WTC11 (cell line): Measurements from ENCODE around the gene BCAS3. TPM values are rescaled to one million over a fixed set of nuclear protein-coding genes. Genes with fewer than 3 reads are reported as not detected.

Experiments
- ATAC-seq: fragments of 200-7000 bp; cut with Tn5 transposase; 2 replicates; pipeline ENCODE4 v1.10.0; 2021; ENCODE audit warnings: mild to moderate bottlenecking, moderate library complexity
- CTCF ChIA-PET: fragments of 300-600 bp; sonication (Branson Sonifier 250); formaldehyde crosslinking; loops from one replicate; lab custom pipeline; 2021; ENCODE audit warnings: antibody characterized with exemption; lab: Charles Lee
- POLR2A ChIA-PET: fragments of 350-600 bp; sonication (Branson Sonifier 250); formaldehyde crosslinking; loops from one replicate; lab custom pipeline; 2021; ENCODE audit warnings: antibody characterized with exemption; lab: Charles Lee
- DNase-seq: peaks from one replicate; pipeline ENCODE4 v3.0.0; 2021; ENCODE audit warnings: low spot score
- H3K27ac Mint-ChIP-seq: 2 replicates; pipeline ENCODE4 v1.8.0; 2021; ENCODE audit warnings: mixed read lengths
- H3K27me3 Mint-ChIP-seq: 2 replicates; pipeline ENCODE4 v1.8.0; 2021; ENCODE audit warnings: low read depth, mild to moderate bottlenecking, moderate library complexity, mixed read lengths
- H3K36me3 Mint-ChIP-seq: 2 replicates; pipeline ENCODE4 v1.8.0; 2021; ENCODE audit warnings: mixed read lengths
- H3K4me1 Mint-ChIP-seq: 2 replicates; pipeline ENCODE4 v1.8.0; 2022; ENCODE audit warnings: mixed read lengths
- H3K4me3 Mint-ChIP-seq: 2 replicates; pipeline ENCODE4 v1.8.0; 2021; ENCODE audit warnings: mild to moderate bottlenecking, moderate library complexity, mixed read lengths
- H3K9me3 Mint-ChIP-seq: 2 replicates; pipeline ENCODE4 v1.8.0; 2021; ENCODE audit warnings: mixed read lengths
- ATF1 ChIP-seq: sonication (generic); formaldehyde crosslinking; IDR thresholded peaks from 2 replicates; pipeline ENCODE4 v1.8.1; 2023; ENCODE audit warnings: mild to moderate bottlenecking, moderate library complexity, missing genetic modification reagents
- CREB1 ChIP-seq: sonication (generic); formaldehyde crosslinking; IDR thresholded peaks from 2 replicates; pipeline ENCODE4 v1.8.0; 2023; ENCODE audit warnings: mild to moderate bottlenecking, missing genetic modification reagents
- EMX1 ChIP-seq: fragments of 250-450 bp; sonication (Bioruptor Pico); IDR thresholded peaks from 2 replicates; pipeline ENCODE4 v1.8.0; 2021; ENCODE audit warnings: mild to moderate bottlenecking
- ESRRA ChIP-seq: sonication (generic); formaldehyde crosslinking; IDR thresholded peaks from 2 replicates; pipeline ENCODE4 v1.8.1; 2022; ENCODE audit warnings: mild to moderate bottlenecking, missing genetic modification reagents, borderline replicate concordance
- ZBTB21 ChIP-seq: sonication (generic); formaldehyde crosslinking; IDR thresholded peaks from 2 replicates; pipeline ENCODE4 v1.8.1; 2023; ENCODE audit warnings: mild to moderate bottlenecking, missing genetic modification reagents, borderline replicate concordance
- ZNF232 ChIP-seq: sonication (generic); formaldehyde crosslinking; IDR thresholded peaks from 2 replicates; pipeline ENCODE4 v1.8.0; 2022; ENCODE audit warnings: mild to moderate bottlenecking, missing genetic modification reagents
- ZNF396 ChIP-seq: fragments of 250-450 bp; sonication (Bioruptor Pico); IDR thresholded peaks from 2 replicates; pipeline ENCODE4 v1.8.0; 2021; ENCODE audit warnings: mild to moderate bottlenecking, moderate library complexity, borderline replicate concordance
- total RNA-seq: library from RNA; stranded (reverse); gene quantifications from 3 replicates; pipeline ENCODE4 v1.2.3, GENCODE V29; 2021
- TF ChIP-seq, protein P1 (sequence below): fragments of 250-450 bp; sonication (Bioruptor Pico); IDR thresholded peaks from 2 replicates; pipeline ENCODE4 v1.9.0; 2021; ENCODE audit warnings: mild to moderate bottlenecking
- TF ChIP-seq, protein P2 (sequence below): sonication (generic); formaldehyde crosslinking; IDR thresholded peaks from 2 replicates; pipeline ENCODE4 v1.8.1; 2023; ENCODE audit warnings: mild to moderate bottlenecking, moderate library complexity, missing genetic modification reagents
- TF ChIP-seq, protein P3 (sequence below): fragments of 200-600 bp; IDR thresholded peaks from 2 replicates; pipeline ENCODE4 v1.8.0; 2022; ENCODE audit warnings: antibody characterized with exemption
- TF ChIP-seq, protein P4 (sequence below): sonication (generic); formaldehyde crosslinking; IDR thresholded peaks from 2 replicates; pipeline ENCODE4 v1.8.0; 2023; ENCODE audit warnings: missing genetic modification reagents
- TF ChIP-seq, protein P5 (sequence below): sonication (generic); formaldehyde crosslinking; IDR thresholded peaks from 2 replicates; pipeline ENCODE4 v1.8.1; 2023; ENCODE audit warnings: mild to moderate bottlenecking, missing genetic modification reagents, moderate library complexity
- TF ChIP-seq, protein P6 (sequence below): sonication (generic); formaldehyde crosslinking; IDR thresholded peaks from 2 replicates; pipeline ENCODE4 v1.8.1; 2023; ENCODE audit warnings: mild to moderate bottlenecking, missing genetic modification reagents
- TF ChIP-seq, protein P7 (sequence below): sonication (generic); formaldehyde crosslinking; conservative IDR thresholded peaks from 2 replicates; pipeline ENCODE4 v1.8.1; 2023; ENCODE audit warnings: mild to moderate bottlenecking, low read depth, missing genetic modification reagents, moderate library complexity
- TF ChIP-seq, protein P8 (sequence below): sonication (generic); formaldehyde crosslinking; IDR thresholded peaks from 2 replicates; pipeline ENCODE4 v1.8.0; 2022; ENCODE audit warnings: mild to moderate bottlenecking, missing genetic modification reagents
- TF ChIP-seq, protein P9 (sequence below): sonication (generic); formaldehyde crosslinking; IDR thresholded peaks from 2 replicates; pipeline ENCODE4 v1.8.0; 2022; ENCODE audit warnings: mild to moderate bottlenecking, missing genetic modification reagents

BCAS3 gene
- total RNA-seq, 1 experiment from 2014 or later: 15.5 TPM

DNA sequence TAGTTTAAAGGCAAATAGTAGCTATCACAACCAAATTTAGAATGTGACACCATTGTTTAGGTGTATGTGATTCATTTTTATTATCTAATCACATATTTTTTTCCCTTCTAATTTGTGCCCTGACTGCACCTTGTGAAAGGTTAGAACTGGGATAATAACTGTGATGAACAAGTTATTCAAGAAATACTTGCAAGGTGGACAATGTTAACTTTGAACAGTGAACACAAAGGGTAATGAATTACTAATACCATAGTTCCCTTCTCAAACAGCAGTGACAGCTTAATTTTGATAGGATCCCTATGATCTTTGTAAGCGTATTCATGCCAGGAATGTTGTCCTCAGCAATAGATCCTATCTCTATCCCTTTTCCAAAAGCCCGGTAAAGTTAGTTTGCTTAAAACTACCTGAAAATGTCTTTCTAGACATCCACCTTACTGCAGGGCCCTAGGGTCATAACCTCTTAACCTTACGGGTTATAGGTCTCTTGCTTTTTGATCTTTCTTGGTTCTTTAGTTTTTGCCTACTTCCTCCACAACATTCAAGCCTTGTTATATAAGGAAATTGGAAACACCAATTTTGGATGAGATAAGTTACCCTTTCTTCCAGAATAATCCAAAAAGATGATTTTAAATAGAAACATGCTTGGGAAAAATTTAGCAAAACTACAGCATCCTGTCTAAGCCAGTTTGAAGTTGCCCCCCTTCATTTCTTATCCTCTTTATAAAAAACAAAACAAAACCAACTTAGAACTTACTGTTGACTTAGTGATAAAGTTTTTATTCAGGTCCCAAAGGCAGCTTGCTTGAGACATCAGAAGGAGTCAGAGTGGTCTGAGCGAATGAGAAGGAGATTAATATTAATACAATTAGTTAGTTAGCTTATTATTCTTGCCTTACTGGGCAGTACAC is 522.0 kb downstream of the BCAS3 start:
- Mint-ChIP-seq H3K27ac (no peak overlapping the region), H3K9me3 (0 out of 2 replicates have a peak, but pooled peaks cover 3% of the 10 kb centered on the region), H3K4me1 (peaks cover 11% of the 10 kb centered on the region), H3K4me3 (no peak overlapping the region), H3K36me3 (no peaks in the 10 kb centered on the region), H3K27me3 (no peaks in the 10 kb centered on the region)
- CTCF ChIA-PET: no interaction called here
- POLR2A ChIA-PET: no interaction called here
- no peak for ATAC-seq
- DNase-seq: no peak
- TF ChIP-seq, protein P1, sequence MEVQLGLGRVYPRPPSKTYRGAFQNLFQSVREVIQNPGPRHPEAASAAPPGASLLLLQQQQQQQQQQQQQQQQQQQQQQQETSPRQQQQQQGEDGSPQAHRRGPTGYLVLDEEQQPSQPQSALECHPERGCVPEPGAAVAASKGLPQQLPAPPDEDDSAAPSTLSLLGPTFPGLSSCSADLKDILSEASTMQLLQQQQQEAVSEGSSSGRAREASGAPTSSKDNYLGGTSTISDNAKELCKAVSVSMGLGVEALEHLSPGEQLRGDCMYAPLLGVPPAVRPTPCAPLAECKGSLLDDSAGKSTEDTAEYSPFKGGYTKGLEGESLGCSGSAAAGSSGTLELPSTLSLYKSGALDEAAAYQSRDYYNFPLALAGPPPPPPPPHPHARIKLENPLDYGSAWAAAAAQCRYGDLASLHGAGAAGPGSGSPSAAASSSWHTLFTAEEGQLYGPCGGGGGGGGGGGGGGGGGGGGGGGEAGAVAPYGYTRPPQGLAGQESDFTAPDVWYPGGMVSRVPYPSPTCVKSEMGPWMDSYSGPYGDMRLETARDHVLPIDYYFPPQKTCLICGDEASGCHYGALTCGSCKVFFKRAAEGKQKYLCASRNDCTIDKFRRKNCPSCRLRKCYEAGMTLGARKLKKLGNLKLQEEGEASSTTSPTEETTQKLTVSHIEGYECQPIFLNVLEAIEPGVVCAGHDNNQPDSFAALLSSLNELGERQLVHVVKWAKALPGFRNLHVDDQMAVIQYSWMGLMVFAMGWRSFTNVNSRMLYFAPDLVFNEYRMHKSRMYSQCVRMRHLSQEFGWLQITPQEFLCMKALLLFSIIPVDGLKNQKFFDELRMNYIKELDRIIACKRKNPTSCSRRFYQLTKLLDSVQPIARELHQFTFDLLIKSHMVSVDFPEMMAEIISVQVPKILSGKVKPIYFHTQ: no peak
- TF ChIP-seq, protein P2, sequence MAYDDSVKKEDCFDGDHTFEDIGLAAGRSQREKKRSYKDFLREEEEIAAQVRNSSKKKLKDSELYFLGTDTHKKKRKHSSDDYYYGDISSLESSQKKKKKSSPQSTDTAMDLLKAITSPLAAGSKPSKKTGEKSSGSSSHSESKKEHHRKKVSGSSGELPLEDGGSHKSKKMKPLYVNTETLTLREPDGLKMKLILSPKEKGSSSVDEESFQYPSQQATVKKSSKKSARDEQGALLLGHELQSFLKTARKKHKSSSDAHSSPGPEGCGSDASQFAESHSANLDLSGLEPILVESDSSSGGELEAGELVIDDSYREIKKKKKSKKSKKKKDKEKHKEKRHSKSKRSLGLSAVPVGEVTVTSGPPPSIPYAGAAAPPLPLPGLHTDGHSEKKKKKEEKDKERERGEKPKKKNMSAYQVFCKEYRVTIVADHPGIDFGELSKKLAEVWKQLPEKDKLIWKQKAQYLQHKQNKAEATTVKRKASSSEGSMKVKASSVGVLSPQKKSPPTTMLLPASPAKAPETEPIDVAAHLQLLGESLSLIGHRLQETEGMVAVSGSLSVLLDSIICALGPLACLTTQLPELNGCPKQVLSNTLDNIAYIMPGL (CRISPR knock-in tag): no peak
- TF ChIP-seq ZNF232 (CRISPR knock-in tag): no peak
- no peak for TF ChIP-seq ZNF396
- TF ChIP-seq, protein P3, sequence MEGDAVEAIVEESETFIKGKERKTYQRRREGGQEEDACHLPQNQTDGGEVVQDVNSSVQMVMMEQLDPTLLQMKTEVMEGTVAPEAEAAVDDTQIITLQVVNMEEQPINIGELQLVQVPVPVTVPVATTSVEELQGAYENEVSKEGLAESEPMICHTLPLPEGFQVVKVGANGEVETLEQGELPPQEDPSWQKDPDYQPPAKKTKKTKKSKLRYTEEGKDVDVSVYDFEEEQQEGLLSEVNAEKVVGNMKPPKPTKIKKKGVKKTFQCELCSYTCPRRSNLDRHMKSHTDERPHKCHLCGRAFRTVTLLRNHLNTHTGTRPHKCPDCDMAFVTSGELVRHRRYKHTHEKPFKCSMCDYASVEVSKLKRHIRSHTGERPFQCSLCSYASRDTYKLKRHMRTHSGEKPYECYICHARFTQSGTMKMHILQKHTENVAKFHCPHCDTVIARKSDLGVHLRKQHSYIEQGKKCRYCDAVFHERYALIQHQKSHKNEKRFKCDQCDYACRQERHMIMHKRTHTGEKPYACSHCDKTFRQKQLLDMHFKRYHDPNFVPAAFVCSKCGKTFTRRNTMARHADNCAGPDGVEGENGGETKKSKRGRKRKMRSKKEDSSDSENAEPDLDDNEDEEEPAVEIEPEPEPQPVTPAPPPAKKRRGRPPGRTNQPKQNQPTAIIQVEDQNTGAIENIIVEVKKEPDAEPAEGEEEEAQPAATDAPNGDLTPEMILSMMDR: no peak
- no peak for TF ChIP-seq ATF1
- TF ChIP-seq EMX1 (CRISPR knock-in tag): no peak
- TF ChIP-seq, protein P4, sequence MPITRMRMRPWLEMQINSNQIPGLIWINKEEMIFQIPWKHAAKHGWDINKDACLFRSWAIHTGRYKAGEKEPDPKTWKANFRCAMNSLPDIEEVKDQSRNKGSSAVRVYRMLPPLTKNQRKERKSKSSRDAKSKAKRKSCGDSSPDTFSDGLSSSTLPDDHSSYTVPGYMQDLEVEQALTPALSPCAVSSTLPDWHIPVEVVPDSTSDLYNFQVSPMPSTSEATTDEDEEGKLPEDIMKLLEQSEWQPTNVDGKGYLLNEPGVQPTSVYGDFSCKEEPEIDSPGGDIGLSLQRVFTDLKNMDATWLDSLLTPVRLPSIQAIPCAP (CRISPR knock-in tag): no peak

DNA sequence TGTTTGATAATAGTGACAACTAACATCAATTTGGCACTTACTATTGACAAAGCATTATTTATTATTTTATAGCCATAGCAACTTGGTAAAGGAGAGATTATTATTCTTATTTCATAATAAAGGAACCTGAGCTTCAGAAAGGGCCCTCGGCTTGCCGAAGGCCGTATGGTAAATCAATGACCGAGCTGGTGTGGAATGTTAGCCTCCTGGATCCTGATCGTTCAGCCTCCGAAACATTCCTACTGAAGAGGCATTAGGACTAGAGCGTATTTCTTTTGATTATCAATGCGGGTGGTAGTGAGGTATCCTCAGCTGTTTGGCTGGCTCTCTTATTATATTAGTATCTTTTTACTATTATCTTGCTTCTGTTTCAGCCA is 522.7 kb downstream of the BCAS3 start:
- H3K27ac Mint-ChIP-seq: no peak overlapping the region
- POLR2A ChIA-PET: no interaction called here
- H3K4me3 Mint-ChIP-seq: no peak overlapping the region
- DNase-seq (no peak), ATAC-seq (no peak)
- H3K27me3 Mint-ChIP-seq: no peaks in the 10 kb centered on the region
- H3K4me1 Mint-ChIP-seq: peaks cover 12% of the 10 kb centered on the region
- no peaks in the 10 kb centered on the region for H3K36me3 Mint-ChIP-seq
- CTCF ChIA-PET: no interaction called here
- H3K9me3 Mint-ChIP-seq: 0 out of 2 replicates have a peak, but pooled peaks cover 3% of the 10 kb centered on the region
- TF ChIP-seq, protein P5, sequence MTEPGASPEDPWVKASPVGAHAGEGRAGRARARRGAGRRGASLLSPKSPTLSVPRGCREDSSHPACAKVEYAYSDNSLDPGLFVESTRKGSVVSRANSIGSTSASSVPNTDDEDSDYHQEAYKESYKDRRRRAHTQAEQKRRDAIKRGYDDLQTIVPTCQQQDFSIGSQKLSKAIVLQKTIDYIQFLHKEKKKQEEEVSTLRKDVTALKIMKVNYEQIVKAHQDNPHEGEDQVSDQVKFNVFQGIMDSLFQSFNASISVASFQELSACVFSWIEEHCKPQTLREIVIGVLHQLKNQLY (CRISPR knock-in tag): no peak
- TF ChIP-seq CREB1 (CRISPR knock-in tag): no peak
- TF ChIP-seq, protein P6, sequence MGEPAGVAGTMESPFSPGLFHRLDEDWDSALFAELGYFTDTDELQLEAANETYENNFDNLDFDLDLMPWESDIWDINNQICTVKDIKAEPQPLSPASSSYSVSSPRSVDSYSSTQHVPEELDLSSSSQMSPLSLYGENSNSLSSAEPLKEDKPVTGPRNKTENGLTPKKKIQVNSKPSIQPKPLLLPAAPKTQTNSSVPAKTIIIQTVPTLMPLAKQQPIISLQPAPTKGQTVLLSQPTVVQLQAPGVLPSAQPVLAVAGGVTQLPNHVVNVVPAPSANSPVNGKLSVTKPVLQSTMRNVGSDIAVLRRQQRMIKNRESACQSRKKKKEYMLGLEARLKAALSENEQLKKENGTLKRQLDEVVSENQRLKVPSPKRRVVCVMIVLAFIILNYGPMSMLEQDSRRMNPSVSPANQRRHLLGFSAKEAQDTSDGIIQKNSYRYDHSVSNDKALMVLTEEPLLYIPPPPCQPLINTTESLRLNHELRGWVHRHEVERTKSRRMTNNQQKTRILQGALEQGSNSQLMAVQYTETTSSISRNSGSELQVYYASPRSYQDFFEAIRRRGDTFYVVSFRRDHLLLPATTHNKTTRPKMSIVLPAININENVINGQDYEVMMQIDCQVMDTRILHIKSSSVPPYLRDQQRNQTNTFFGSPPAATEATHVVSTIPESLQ: no peak
- TF ChIP-seq ESRRA: no peak
- TF ChIP-seq, protein P7, sequence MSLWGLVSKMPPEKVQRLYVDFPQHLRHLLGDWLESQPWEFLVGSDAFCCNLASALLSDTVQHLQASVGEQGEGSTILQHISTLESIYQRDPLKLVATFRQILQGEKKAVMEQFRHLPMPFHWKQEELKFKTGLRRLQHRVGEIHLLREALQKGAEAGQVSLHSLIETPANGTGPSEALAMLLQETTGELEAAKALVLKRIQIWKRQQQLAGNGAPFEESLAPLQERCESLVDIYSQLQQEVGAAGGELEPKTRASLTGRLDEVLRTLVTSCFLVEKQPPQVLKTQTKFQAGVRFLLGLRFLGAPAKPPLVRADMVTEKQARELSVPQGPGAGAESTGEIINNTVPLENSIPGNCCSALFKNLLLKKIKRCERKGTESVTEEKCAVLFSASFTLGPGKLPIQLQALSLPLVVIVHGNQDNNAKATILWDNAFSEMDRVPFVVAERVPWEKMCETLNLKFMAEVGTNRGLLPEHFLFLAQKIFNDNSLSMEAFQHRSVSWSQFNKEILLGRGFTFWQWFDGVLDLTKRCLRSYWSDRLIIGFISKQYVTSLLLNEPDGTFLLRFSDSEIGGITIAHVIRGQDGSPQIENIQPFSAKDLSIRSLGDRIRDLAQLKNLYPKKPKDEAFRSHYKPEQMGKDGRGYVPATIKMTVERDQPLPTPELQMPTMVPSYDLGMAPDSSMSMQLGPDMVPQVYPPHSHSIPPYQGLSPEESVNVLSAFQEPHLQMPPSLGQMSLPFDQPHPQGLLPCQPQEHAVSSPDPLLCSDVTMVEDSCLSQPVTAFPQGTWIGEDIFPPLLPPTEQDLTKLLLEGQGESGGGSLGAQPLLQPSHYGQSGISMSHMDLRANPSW: no peak
- TF ChIP-seq, protein P8, sequence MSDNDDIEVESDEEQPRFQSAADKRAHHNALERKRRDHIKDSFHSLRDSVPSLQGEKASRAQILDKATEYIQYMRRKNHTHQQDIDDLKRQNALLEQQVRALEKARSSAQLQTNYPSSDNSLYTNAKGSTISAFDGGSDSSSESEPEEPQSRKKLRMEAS (CRISPR knock-in tag): no peak
- TF ChIP-seq ZBTB21 (CRISPR knock-in tag): no peak
- TF ChIP-seq, protein P9, sequence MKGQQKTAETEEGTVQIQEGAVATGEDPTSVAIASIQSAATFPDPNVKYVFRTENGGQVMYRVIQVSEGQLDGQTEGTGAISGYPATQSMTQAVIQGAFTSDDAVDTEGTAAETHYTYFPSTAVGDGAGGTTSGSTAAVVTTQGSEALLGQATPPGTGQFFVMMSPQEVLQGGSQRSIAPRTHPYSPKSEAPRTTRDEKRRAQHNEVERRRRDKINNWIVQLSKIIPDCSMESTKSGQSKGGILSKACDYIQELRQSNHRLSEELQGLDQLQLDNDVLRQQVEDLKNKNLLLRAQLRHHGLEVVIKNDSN (CRISPR knock-in tag): no peak
